NCI-H2196 treated with DMSO at 0.1 percent for 48 hours (cell line): Measurements from ENCODE around the gene VWDE.
"Not testable (repeated sequence)": the region's sequence is repeated elsewhere in the genome, so short reads cannot be mapped to it uniquely, and the experiment has no call there.

Source experiments
- DNase-seq: peaks from one replicate; lab custom pipeline; 2025; ENCODE audit not compliant: unreplicated experiment; lab: John Stamatoyannopoulos, UW

Gene VWDE

DNA sequence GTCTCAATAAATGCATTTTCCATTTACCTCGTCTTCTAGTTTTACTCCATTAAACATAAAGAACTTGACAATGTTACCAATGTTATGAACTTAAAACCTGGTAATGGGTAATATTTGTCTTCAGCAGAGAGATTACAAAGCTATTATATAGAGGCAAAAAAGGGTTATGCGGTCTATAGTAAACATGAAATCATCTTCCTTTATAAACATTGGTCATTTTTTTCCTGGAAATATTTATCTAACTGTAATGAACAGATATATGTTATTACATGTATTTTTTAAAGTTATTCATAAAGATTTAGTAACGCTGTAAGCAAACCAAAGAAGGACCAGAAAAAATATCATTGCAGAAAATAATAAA, 1.3 kb downstream of the VWDE start:
- DNase-seq = no peak

DNA sequence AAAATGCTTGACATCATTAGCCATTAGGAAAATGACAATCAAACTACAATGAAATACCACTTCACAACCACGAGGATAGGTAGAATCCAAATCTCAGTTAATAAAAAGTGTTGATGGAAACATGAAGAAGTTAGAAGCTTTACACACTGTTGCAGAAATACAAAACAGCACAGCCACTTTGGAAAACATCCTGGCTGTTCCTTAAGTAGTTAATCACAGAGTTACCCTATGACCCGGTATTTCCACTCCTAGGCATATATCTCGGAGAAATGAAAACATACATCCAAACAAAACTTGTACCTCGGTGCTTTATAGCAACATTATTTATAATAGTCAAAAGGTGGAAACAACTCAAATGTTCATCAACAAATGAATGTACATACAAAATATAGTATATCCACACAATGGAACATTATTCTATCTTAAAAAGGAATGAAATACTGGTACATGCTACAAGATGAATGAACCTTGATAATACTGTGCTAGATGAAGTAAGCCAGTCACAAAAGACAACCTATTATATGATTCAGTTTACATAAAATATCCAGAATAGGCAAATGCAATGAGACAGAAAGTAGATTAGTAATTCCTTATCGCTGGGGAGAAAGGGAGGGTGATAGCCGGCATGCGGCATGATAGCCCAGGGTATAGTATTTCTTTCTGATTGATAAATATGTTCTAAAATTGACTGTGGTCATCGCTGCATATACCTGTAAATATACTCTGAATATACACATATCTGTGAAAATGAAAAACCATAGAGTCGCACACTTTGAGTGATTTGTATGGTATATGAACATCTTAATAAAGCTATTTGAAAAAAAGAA, 1.9 kb downstream of the VWDE start:
- no peak for DNase-seq

DNA sequence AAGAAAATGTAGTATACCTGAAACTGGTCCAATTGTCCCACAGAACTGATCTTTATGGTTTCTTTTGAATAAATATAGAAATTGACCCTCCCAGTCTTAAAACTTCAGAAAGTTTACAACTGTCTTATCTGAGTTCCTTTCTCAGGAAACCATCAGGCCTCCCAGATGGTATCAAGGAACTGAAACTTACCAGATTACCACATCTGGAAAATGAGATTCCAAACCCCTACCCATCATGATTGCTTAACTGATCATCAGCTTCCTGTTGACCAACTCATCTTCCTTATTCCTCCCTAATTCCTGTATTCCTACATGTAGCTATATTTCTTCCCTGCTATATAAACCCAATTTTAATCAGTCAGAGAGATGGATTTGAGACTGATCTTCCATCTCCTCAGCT, 5.5 kb downstream of the VWDE start:
- DNase-seq = no peak

DNA sequence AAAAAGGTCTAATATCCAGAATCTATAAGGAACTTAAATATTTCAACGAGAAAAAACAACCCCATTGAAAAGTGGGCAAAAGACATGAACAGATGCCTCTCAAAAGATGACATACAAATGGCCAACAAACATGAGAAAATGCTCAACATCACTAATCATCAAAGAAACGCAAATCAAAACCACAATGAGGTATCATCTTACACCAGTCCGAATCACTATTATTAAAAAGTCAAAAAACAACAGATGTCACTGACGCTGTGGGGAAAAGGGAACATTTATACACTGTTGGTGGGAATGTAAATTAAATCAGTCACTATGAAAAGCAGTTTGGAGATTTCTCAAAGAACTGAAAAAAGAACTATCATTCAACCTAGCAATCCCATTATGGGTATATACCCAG, 6.0 kb downstream of the VWDE start:
- no peak for DNase-seq

DNA sequence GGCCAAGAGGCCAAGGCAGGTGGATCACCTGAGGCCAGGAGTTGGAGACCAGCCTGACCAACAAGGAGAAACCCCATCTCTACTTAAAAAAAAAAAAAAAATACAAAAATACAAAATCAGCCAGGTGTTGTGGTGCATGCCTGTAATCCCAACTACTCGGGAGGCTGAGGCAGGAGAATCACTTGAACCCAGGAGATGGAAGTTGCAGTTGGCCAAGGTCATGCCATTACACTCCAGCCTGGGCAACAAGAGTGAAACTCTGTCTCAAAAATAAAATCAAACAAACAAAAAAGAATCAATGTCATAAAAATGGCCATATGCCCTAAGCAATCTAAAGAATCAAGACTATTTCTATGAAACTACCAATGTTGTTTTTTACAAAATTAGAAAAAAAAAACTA, 7.0 kb downstream of the VWDE start:
- DNase-seq = not testable (repeated sequence)

DNA sequence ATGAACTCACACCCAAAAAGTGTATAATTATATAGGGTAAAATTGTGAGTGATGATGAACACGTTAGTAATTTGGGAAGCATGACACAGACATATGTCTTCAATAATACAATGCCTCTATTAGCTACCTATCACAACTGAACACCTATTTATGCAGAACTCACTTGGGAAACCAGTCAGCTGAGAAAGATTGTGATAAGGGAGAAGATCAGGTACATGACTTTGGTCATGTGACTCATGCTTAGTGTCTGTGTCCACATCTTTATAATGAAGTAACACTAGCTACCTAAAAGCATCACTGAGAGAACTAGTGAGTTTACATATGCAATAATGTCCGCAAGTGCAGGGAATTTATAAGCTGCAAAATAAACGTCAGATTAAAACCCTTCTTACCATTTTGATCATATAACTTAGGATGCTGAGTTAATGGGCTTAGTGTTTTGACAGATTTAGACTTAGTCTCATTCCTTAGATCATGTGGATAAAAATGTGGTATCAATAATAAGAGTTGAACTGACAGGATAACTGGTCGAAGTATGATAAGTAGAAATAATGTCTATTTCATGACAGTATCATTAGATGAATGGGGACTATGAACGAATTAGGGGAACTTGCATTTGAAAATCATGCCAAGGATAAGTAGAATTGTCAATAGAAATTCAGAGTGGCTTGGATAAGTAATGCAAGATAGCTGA, 11.6 kb downstream of the VWDE start:
- no peak for DNase-seq

DNA sequence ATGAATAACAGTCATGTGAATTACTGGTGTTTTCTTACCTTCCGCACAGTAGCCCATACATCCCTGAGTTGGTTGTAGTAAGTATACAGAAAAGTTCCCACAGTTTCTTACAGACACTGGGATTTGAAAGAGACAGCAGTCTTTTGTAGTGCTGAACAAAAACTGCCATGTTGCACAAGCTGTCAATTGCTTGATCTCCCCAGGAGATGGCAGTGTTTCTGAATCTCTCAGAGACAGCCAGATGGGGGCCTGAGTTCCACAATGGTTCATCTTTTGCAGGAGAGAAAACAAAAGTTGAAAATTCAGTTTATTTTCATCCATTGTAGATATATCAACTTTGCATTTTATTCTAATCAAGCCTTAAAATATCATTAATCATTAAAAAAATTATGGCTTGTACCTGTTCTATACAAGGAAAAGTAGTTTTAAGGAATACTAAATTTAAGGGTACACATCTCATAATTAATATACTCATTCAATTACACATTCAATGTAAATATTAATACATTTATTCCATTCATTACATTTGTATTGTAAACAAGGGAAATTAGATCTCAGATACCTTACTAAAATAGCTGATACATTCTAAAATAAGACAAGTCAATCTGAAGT, 14.5 kb downstream of the VWDE start:
- peak; percentile 40 for DNase-seq

DNA sequence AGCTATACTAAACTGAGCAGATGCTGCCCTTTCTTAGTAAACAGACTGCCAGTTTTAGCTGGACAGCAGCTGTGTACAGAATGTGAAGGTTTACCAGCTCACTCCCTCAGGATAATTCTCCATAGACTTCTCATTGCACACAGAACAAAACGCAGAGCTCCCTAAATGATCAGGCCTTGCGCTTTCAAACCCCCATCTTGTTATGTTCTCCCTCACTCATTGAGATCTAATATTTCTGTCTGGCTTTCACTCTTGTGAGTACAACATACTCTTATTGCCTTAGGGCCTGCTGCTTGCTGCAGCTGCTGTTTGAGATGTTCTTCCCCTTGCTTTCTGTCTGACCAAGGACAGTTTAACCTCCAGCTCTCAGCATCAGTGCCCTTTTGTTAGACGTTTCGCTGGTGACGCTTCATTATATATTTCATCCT, 17.3 kb downstream of the VWDE start:
- no peak for DNase-seq

DNA sequence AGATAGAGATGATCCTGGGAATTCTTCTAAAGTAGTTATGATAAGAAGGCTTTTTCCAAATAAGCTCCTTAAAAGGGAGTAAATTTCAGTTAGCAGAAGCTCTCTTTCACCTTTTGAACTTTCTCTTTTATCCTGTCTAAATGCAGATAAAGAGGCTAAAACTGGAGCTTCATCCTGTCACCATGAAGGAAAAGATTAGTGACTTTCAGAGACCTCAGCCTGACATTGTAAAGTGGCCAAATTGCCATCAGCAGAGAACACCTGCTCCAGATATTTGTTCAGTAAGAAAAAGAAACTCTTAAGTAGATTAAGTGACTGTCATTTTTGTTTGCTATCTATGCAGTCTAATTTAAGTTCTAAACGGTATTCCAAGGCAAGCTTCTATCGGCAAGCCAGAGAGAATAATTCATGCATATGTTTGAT, 18.3 kb downstream of the VWDE start:
- no peak for DNase-seq

DNA sequence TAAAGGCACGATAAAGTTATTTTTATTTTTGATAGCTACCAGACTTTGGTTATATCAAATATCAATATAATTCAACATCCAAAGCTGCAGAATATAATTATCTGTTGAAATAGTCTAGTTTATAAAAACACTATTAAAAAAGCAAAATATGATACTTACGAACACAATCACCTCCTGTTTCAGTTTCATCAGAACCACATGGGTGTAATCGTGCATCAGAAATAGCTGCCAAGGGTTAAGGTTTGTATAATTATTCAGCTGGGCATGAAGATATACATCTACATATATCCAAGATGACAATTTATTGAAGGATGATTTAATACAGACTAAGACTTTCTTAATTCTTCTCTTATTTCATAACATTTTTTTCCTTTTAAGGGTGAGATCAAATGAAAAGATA, 20.3 kb downstream of the VWDE start:
- DNase-seq = no peak

DNA sequence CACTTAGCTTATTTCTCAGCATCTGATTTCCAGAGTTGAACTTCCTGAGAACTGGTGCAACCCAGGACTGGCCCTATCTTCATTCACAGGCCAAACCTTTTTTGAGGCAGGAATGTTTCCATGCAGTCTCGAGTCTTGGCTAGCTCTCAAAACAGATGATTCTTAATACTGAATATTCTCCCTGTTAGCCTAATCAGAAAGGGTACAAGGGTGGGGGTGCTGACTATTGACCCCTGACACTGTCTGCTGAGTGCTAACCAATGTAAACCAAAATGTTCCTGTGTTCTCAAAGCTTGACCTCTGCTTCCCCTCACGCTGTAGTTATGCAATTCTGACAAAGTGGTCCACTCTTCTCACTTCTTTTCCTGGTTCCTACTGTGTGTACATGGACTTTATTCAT, 25.3 kb downstream of the VWDE start:
- DNase-seq = no peak

DNA sequence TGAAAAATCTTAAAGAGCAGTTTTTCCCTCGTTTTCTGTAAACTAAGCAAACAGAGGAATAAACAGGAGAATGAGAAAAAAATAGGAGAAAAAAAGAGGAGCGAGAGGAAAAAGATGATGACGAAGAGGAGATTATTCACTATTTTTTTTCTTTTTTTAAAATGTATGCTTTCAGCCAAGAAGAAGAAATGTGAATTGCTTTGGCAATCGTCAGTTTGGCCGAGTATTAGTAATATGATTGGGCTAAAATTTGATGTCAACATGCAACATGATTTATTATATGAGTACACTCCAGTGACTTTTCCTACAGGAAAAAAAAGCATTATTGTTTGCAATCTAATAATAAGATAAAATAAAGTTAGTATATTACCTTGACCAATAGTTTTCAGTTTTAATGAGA, 26.3 kb downstream of the VWDE start:
- DNase-seq = no peak

DNA sequence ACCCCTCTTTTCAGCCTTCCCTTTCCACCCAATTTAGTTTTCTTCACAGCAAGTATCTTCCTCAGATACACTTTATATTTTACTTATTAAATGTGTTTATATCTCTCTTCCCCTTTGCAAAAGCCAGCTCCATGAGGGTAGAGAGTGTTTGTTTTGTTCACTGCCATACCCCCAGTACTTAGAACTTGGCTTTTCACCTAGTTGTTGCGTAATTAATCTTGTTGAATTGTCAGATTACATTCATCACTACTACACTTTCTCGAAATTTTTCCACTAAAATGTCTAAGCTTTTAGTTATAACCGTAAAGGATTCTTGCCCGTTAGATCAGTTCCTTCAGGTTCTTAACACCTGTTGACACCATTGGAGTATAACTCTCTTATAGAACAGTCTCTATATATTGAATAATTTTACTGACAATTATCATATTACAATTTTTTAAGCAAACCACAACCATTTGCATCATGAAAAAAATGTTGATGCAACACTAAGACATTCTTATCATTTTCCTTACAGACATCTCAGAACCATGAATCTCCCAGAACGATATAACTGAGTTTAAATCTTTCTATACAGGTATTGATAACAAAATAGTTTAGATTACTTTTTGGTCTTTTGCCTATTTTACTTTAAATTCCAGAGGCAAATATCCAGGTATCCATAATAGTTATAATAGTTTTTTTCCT, 29.9 kb downstream of the VWDE start:
- no peak for DNase-seq

DNA sequence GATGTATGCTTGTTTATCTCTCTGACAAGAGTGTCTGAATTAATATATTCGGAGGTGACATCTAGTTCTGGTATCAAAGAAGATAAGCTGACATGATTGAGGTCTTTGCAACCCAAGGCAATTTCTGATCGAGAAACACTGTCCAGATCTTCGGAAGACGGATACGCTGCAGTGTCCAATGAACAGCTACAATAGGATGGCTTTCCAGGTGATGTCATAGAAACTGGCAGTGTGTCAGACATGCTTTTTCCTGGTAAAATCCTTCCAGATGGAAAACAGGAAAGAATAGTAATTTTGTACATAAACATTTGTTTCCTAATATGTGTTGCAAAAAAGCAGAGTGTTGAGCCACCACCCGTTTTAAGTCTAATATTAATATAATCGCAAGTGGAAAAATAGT, 33.4 kb downstream of the VWDE start:
- DNase-seq = no peak

DNA sequence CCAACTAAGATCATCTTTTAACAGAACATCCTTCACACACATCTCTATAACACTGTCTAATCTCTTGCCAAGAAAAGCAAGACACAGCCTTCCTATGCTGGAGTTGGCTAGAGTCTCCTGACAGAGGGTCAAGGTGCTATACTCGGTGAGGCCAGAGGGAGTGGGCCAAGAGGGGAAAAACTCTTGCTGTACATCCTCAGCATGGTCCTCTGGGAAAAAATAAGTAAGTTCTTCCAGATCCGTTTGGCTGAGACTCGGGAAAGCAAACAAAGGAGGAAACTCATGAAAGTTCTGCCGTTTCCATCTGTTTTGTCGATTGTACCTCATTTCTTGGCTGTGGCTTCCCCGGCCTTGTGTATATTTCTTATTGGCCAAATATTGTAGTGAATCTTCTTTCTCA, 33.9 kb downstream of the VWDE start:
- no peak for DNase-seq

DNA sequence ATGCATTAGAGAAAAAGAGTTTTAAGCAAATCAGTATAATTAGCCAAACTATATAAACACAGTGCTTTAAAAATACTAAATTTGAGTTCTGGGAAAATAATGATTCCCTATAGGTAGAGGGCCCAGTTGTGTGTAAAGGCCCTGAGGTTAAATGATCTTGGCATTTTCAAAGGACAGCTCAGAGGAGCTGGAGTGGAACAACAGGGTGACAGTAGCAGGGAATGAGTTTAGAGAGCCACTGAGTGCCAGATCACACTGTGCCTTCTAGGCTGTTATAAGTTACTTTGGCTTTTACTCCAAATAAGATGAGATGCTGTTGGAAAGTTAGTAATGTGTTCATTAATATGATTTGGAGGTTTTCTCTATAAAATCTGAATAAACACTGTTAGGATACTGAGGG, 34.6 kb downstream of the VWDE start:
- DNase-seq = no peak

DNA sequence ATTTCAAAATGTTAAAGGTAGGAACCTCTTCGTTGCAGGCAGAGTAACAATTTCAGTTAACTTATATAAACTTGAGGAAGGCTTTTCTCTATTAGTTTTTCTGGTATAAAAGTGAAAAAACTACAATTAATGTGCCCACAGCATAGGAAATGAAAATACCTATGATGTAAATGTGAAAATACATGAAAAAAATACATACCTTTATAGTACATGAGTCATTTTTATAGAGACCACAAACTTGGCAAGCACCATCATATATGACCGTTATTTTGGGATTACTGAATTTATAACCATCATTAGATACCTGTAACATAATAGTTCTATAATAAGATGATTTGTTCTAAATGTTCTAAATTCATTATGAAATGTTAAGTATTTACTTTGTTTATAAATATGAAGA, 42.7 kb downstream of the VWDE start:
- no peak for DNase-seq

DNA sequence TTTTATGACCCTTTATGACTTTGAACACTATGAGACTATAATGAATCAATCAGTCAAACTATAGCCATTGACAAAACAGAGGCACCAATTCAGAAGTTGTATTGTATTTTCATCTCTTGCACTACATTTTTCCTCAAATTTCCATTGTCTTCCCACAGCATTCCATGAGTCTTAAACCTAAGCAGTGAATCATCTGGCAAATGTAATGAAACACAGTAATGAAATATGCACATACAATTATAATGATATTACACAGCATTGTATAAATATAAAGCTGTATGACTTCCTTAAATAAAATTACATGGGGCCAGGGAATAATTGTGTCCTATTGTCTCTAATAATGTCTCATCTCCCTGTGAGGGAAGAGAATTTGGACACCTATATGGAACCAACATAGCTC, 45.0 kb downstream of the VWDE start:
- no peak for DNase-seq

DNA sequence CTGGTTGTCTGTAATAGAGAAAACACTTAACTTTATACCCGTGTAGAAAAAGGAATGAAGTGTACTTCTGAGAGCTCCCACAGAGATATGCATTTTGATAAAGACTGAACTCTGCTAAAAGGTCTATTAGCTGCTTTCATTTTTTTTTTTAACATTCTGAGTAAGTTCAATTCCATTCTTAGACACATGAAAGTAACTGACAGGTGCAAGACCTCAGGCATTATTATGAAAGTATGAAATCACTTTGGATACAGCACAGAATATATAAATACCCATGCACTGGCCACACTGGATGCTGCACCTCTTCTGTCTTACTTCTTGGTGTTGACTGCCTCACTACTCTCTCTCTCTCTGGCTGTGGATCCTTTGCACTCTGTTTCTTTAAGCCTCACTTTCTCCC, 46.2 kb downstream of the VWDE start:
- DNase-seq = no peak

DNA sequence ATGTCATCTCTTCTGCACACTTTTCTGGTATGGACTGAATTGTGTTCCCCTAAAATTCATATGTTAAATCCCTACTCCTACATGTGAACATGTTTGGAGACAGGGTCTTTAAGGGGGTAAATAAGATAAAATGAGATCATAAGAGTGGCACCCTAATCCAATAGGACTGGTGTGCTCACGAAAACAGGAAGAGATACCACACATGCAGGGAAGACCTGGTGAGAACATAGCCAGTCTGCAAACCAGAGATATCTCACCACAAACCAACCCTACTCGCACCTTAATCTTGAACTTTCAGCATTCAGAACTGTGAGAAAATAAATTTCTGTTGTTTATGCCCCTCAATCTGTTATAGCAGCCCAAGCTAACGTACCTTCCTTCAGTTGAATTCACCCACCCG, 51.8 kb downstream of the VWDE start:
- no peak for DNase-seq

DNA sequence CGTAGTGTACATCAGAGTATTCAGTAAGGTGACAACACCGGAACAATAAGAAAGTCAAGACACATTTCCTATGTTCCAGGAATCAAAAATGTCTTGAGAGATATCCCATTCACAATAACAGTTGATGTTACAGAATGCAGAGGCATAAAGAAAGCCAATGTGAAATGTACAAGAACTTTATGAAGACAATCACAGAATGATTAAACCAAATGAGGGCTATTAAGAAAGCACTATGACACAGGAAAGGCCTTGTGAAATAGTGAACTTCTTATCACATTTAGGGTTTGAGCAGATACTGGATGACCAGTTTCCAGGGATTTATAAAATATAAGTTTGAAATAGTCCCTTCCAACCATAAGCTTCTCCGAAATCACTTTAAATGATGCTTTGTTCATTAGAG, 52.7 kb downstream of the VWDE start:
- DNase-seq = no peak

DNA sequence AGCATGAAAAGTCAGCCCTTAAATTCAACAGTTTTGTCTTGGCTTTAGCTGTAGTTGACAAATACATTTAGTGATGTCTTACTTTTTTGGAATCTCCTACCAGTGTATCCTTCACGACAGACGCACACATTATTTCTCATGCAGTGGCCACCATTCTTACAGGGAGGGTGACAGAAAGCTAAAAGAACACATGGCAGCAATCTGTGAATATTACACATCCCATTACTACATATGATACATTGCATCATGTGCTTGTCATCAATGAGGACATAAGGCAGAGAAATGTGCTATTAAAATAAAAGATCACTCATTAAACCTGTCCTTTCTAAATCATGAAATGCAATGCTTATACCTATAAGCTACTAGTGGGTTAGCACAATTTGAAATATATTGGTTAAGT, 66.6 kb downstream of the VWDE start:
- no peak for DNase-seq
